GM18873 (cell line): ENCODE results near the gene ADGRL3.
"Not testable (repeated sequence)": the region's sequence is repeated elsewhere in the genome, so short reads cannot be mapped to it uniquely, and the experiment has no call there.

Source experiments
- ATAC-seq: cut with Tn5 transposase; IDR thresholded peaks from one replicate; pipeline ENCODE4 v1.9.1; 2021; ENCODE audit warnings: mild to moderate bottlenecking, moderate library complexity, moderate number of reproducible peaks; ENCODE audit not compliant: unreplicated experiment, low FRiP score

Gene ADGRL3

GRCh38 chr4:61852105-61852504 lies 652.0 kb downstream of the ADGRL3 start:
- not testable (repeated sequence) for ATAC-seq

GRCh38 chr4:61853041-61853440 lies 652.9 kb downstream of the ADGRL3 start:
- ATAC-seq = no peak

- no peak for ATAC-seq
Observed at GRCh38 chr4:61860376-61860775, 660.2 kb downstream of the ADGRL3 start.

GRCh38 chr4:61864286-61864685 lies 664.2 kb downstream of the ADGRL3 start:
- ATAC-seq = no peak

GRCh38 chr4:61866378-61867030 lies 666.4 kb downstream of the ADGRL3 start:
- ATAC-seq = no peak

- ATAC-seq = no peak
Observed at GRCh38 chr4:61872983-61873382, 672.9 kb downstream of the ADGRL3 start.

GRCh38 chr4:61877266-61877665 lies 677.1 kb downstream of the ADGRL3 start:
- ATAC-seq = no peak

GRCh38 chr4:61877893-61878292 lies 677.8 kb downstream of the ADGRL3 start:
- no peak for ATAC-seq

GRCh38 chr4:61882381-61882780 lies 682.3 kb downstream of the ADGRL3 start:
- ATAC-seq = no peak

- no peak for ATAC-seq
Observed at GRCh38 chr4:61886131-61886530, 686.0 kb downstream of the ADGRL3 start.

- no peak for ATAC-seq
Observed at GRCh38 chr4:61889117-61889516, 689.0 kb downstream of the ADGRL3 start.

- ATAC-seq = no peak
Observed at GRCh38 chr4:61890321-61890720, 690.2 kb downstream of the ADGRL3 start.

- no peak for ATAC-seq
Observed at GRCh38 chr4:61891953-61892352, 691.8 kb downstream of the ADGRL3 start.

GRCh38 chr4:61896634-61897033 lies 696.5 kb downstream of the ADGRL3 start:
- ATAC-seq = no peak

GRCh38 chr4:61909031-61909430 lies 708.9 kb downstream of the ADGRL3 start:
- no peak for ATAC-seq

GRCh38 chr4:61911313-61911756 lies 711.2 kb downstream of the ADGRL3 start:
- no peak for ATAC-seq

- no peak for ATAC-seq
Observed at GRCh38 chr4:61913619-61914018, 713.5 kb downstream of the ADGRL3 start.

GRCh38 chr4:61915501-61915900 lies 715.4 kb downstream of the ADGRL3 start:
- ATAC-seq = no peak

GRCh38 chr4:61918507-61918906 lies 718.4 kb downstream of the ADGRL3 start:
- no peak for ATAC-seq

- no peak for ATAC-seq
Observed at GRCh38 chr4:61918987-61919386, 718.9 kb downstream of the ADGRL3 start.

GRCh38 chr4:61919561-61919960 lies 719.4 kb downstream of the ADGRL3 start:
- ATAC-seq = no peak

GRCh38 chr4:61921920-61922319 lies 721.8 kb downstream of the ADGRL3 start:
- no peak for ATAC-seq

- ATAC-seq = no peak
Observed at GRCh38 chr4:61922766-61923165, 722.6 kb downstream of the ADGRL3 start.
